ENCODE data around the gene GPR137.
"Not testable (repeated sequence)": the region's sequence is repeated elsewhere in the genome, so short reads cannot be mapped to it uniquely, and the experiment has no call there.

The GPR137 gene

GRCh38 chr11:64305075-64305690 is 19.5 kb downstream of the GPR137 start, which contains the start of gene ESRRA:
TSS of gene ESRRA (plus strand) at chr11:64305524. CDS start at chr11:64307180, 1,656 bp downstream.
- DNase-seq: peak; percentile 98

- peak; percentile 63 for DNase-seq
Measured at GRCh38 chr11:64305691-64306562, 20.3 kb downstream of the GPR137 start.

- DNase-seq: no peak
Measured at GRCh38 chr11:64306563-64306875, 20.9 kb downstream of the GPR137 start.

GRCh38 chr11:64306876-64307622 is 21.4 kb downstream of the GPR137 start:
- peak; percentile 55 for DNase-seq

- not testable (repeated sequence) for DNase-seq
Measured at GRCh38 chr11:64307795-64308194, 22.1 kb downstream of the GPR137 start.

- DNase-seq: no peak
Measured at GRCh38 chr11:64312947-64313346, 27.3 kb downstream of the GPR137 start.

- DNase-seq: no peak
Measured at GRCh38 chr11:64313491-64314145, 28.0 kb downstream of the GPR137 start.

- DNase-seq: no peak
Measured at GRCh38 chr11:64314146-64314804, 28.6 kb downstream of the GPR137 start.

- no peak for DNase-seq
Measured at GRCh38 chr11:64314805-64315561, 29.3 kb downstream of the GPR137 start.

GRCh38 chr11:64315667-64316526 is 30.2 kb downstream of the GPR137 start:
- not testable (repeated sequence) for DNase-seq

- DNase-seq: no peak
Measured at GRCh38 chr11:64316672-64317324, 31.1 kb downstream of the GPR137 start.

- peak; percentile 96 for DNase-seq
Measured at GRCh38 chr11:64317325-64317960, 31.8 kb downstream of the GPR137 start, which contains the start of gene TRMT112. TSS of gene TRMT112 (minus strand) at chr11:64317559. CDS start at chr11:64317526, 33 bp downstream.

- DNase-seq: peak; percentile 98
Measured at GRCh38 chr11:64317961-64318765, 32.5 kb downstream of the GPR137 start, which contains the start of gene PRDX5. TSS of gene PRDX5 (plus strand) at chr11:64318121. CDS start at chr11:64318216, 95 bp downstream.

GRCh38 chr11:64318766-64319761 is 33.4 kb downstream of the GPR137 start:
- DNase-seq: no peak

- no peak for DNase-seq
Measured at GRCh38 chr11:64320556-64320955, 34.9 kb downstream of the GPR137 start.

GRCh38 chr11:64321026-64321425 is 35.4 kb downstream of the GPR137 start:
- no peak for DNase-seq

GRCh38 chr11:64321533-64321932 is 35.9 kb downstream of the GPR137 start:
- no peak for DNase-seq
